ENCODE data around the gene PLA2G4B.

PLA2G4B gene

DNA sequence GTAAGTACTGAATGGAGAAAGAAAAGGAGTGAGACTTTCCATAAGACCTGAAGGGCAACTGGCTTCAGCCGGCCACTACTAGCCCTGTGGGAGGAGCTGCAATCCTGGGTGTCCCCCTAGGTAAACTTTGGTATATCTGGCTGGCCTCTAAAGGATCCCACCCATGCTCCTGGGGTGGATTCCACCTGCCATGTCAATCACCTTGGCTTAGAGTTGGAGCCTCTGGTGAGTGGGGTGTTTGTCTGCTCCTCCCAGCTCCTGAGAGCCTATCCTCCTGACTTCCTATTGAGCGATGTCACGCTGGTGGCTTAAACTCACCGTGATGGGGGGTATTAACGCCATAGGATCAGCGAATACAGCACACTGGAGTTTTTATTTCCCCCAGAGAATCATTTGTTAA lies 52.6 kb downstream of the PLA2G4B start:
- DNase-seq = no peak

DNA sequence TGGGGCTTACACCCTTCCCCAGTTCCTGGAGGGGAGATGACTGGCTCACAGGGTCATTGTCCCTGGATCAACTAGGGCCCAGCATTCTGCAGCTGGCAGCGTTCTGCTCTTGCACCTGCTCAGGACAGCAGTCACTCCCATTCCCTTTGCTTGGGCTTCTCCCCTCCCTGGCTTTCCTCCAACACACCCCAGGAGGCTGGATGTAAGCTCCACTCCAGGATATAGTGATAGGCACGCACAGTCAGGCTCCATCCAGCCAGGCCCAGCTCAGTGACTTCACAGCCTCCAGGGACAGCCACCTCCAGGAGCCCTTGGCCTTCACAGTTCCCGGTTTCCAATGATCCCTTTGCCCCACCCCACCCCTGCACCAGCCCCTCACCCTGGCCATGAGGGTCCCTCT lies 53.3 kb downstream of the PLA2G4B start:
- DNase-seq = peak; percentile 59

DNA sequence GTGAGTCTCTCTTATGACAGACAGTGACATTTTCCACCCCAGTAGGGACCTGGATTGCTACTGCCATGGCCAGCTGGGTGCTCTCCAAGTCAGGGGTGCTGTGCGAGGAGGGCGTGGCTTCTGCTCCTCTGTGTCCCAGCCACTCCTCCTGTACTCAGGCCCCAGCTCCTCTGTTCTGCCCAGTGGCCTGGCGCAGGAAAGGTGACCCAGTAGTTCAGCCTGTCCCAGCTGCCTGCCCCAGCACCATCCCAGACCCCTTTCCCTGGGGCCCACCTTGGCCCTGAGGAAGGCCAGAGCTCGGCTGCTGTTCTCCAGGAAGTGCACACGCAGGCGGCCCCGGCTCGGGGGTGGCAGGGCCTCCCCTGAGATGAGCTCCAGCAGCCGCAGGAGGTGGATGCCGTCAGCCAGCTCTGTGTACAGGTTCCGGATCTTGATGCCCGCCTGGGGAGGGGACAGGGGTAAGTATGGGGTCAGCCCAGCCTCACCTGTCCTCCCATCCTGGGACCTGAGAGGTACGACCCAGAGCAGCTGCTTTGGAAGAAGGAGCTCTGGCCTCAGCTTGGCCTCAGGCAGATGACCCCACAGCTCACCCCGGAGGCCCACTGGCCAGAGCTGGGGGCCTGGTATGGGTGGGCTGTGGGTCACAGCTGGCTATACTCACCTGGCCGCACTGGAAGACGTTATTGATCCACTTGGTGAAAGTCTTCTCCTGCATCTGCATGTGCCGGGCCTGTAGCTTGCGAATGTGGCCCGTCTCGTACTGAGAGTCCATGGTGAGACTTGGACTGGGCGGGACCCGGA lies 54.2 kb downstream of the PLA2G4B start:
- no peak for DNase-seq

DNA sequence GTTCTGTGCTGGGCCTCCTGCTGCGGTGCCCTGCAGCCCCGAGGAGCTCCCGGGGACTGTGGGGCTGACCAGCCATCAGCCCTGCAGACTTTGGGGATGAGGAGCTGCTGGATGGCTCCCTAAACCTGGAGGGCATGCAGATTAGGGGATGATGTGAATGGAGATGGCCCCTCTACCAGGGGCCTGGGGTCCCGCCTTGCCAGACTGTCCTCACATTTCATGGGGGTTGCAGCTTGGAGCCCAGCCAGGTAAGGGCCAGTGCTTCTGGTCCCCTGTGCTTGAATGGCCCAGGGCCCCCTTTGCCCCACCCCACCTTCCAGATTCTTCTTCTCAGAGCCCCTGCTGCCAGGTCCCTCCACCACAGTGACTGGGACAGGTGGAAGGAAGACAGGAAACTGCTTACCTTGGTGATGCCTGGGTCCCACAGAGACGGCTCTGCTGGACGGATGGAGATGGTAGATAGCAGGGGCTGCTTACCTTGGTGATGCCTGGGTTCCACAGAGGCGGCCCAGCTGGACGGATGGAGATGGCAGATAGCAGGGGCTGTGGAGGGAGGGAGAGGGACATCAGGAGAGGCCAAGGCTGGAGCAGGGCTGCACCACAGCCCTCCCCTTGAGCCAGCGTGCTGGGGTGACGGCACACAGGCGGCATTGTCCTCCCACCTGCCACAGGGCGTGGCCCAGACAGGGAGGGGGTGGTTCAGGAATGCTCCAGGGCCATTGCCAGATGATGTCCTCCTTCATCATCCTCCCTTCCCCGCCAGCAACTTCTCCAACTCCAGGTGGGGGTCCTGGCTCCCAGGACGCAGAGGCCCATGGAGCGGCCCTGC lies 55.0 kb downstream of the PLA2G4B start, which contains the start of gene SPTBN5:
Gene SPTBN5 (minus strand): TSS at position 632 of the 829 bp plus-strand sequence. CDS start 556 bp downstream, at position 76.
- no peak for DNase-seq

DNA sequence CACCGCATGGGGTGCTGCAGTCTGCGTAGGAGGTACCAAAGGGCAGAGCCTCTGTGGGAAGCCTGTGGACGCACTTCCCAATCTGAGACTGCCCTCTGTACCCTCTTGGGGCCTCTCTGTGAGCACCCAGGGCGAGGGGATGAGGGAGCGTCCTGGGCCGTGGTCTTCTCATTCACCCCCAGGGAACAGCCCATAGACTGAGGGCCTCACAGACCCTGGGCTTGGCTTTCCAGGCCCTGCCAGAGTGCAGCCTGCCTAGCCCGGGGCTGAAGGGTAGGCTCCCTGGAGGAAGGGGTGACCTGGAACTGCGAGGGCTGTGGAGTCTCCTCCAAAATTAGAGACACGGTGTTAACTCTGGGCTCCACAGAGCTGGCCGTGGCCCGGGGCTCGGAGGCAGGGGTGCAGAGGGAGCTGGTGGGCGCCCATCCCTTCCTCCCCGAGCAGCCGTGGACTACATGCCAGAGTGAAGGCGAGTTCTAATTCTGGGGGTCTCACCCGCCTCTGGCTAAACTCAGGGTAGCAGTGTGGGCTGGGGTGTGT lies 55.7 kb downstream of the PLA2G4B start:
- no peak for DNase-seq

DNA sequence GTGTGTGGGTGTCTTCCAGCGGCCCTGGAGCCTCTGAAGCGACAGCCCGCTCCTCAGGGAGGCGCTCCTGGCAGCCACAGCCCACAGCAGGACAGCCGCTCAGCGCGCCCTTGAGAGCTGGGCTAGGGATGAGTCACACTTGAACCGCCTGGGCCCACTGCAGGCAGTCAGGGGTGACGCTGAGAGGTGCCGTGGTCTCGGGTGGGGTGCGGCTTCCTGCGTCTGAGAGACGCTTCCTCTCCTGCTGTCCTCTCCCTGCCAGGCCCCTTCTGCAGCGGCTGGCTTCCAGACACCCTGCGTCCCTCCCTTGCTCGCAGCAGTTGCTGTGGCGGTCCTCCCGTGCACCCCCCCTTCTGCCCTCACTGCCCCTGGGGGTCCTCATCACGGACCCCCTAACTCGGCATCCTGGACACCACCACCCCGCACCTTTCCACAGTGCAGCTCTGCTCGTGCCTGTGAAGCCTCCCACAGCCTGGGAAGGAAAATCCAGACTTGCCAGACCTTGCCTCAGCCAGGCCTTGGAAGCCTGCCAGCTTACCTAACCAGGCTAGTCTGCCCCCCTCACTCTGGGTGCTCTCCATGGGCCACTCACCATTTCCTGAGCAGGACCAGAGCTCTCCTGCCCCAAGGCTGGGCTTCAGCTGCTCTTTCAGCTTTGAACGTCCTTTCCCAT lies 56.3 kb downstream of the PLA2G4B start:
- no peak for DNase-seq

DNA sequence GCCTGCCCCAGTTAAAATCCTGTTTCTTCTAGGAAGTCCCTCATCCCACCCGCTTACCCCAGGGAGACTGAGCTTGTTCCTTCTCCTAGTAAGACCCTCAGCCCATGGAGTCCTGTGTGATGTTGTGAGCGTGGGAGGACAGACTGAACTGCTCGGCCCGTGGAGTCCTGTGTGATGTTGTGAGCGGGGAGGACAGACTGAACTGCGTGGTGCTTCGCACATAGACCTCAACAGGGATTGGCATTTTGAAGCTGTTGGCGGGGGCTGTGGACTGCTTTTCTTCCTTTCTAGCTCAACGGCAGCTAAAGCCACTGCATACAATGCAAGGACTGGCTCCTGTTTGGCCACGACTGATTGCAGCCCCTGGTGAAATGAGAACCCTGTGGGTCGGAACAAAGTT lies 56.8 kb downstream of the PLA2G4B start:
- no peak for DNase-seq

DNA sequence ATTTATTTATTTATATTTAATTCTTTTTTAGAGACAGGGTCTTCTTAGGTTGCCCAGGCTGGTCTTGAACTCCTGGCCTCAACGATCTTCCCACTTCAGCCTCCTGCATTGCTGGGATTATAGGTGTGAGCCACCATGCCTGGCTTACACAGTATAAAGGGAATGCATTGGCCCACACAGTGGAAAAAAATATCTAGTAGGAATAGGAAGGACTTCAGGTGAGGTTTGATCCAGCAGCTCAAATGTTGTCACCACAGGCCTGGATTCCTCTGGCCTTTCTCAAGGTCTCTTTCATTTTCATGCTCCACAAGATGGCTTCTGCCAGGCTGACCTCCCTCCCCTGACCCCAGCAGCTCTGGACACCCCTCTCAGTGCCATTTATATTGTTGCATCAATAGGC lies 57.3 kb downstream of the PLA2G4B start:
- no peak for DNase-seq

DNA sequence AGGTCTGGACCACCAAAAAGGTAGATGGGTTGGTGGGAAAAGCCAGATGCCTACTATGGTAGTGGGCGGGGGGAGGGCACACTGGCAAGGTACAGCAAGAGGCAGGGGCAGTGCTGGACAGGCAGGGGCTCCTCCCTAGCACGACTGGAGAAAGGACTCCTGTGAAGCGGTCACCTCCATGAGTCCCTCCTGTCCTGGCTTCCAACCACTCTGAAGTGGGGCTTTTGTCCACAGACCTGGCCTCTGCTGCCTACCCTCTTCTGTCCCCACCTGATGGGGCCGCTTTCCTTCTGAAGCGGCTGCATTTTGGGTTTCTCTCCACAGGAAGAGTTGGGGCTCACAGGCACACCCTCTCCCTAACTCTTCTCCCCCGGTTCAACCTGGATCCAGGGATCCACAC lies 57.9 kb downstream of the PLA2G4B start:
- no peak for DNase-seq

DNA sequence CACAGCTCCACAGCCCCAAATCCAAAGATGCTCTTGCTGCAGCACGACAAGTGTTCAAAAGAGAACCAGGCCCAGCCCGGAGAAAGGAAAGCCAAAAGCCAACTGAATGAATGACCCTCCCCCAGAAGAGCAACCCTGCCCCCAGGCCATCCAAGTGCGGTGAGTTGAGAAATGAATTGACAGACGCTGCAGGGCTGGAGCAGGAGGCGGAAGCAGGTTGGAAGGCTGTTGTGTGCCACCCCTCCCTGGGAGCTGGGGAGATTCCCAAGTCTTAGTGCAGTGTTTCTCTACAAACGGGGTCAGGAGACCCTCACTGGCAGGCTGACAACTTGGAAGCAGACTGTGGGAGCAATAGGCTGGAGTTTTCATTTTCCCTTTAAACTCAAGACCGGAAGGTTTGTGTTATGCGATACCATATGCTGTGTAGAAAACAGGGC lies 58.7 kb downstream of the PLA2G4B start:
- DNase-seq = peak; percentile 57

Measured in eye (tissue), 1 donor.